WERI-Rb-1 (cell line): ENCODE measurements around the gene ANKRD39.

ENCODE experiments used
- DNase-seq: peaks from one replicate; pipeline ENCODE4 v3.0.0-alpha.2; 2020
- H3K27ac ChIP-seq: fragments of 250-450 bp; sonication (Bioruptor Pico); 2 replicates; pipeline ENCODE4 v1.5.1; 2020; ENCODE audit warnings: mild to moderate bottlenecking, moderate library complexity
- H3K27me3 ChIP-seq: fragments of 250-450 bp; sonication (Bioruptor Pico); 2 replicates; pipeline ENCODE4 v1.5.1; 2021; ENCODE audit warnings: mild to moderate bottlenecking, low read depth, moderate library complexity; ENCODE audit not compliant: insufficient read depth, severe bottlenecking
- H3K36me3 ChIP-seq: fragments of 250-450 bp; sonication (Bioruptor Pico); 2 replicates; pipeline ENCODE4 v1.5.1; 2020; ENCODE audit warnings: mild to moderate bottlenecking, moderate library complexity
- H3K4me3 ChIP-seq: 2 replicates; pipeline ENCODE4 v1.5.1; 2011; ENCODE audit warnings: low read depth, mild to moderate bottlenecking, control low read depth, low read length
- H3K9me3 ChIP-seq: fragments of 250-450 bp; sonication (Bioruptor Pico); 2 replicates; pipeline ENCODE4 v1.5.1; 2021; ENCODE audit warnings: mild to moderate bottlenecking, moderate library complexity; ENCODE audit not compliant: severe bottlenecking
- TF ChIP-seq, protein P1 (sequence below): IDR thresholded peaks from 2 replicates; pipeline ENCODE4 v1.5.1; 2011; ENCODE audit warnings: low read depth, mild to moderate bottlenecking, control low read depth, inconsistent platforms, low read length

ANKRD39 gene

DNA sequence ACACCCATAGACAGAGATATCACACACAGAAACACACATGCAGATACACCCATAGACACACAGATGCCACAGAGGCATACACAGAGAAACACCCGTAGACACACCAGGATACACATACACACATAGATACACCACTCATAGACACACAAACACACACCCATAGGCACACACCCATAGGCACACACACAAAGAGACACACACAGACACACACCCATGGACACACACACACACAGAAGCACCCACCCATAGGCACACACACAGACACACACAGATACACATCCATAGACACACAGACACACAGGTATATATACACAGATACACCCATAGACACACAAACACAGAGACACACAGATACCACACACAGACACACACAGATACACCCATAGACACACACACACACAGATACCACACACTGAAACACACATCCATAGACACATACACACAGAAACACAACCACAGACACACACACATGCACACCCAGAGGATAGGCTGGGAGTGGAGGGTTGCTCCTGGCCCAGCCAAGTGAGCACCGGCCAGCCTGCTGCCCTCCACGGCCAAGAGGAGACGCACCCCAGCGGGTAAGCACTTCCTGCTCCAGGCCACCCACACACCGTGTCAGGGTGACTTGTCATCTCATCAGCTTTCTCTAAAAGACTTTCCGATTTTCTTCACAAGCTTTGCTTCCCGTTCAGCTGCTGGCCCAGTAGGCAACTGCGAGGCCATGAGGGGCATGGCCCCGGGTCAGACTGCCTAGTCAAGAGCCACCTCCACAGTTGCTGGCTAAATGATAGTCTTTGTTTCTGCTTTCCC is 55.8 kb downstream of the ANKRD39 start:
- Histone ChIP-seq H3K9me3 (no peaks in the 10 kb centered on the region), H3K27ac (no peak overlapping the region), H3K36me3 (peaks cover 30% of the 10 kb centered on the region), H3K4me3 (no peak overlapping the region), H3K27me3 (no peaks in the 10 kb centered on the region)
- DNase-seq: no peak
- TF ChIP-seq, protein P1, sequence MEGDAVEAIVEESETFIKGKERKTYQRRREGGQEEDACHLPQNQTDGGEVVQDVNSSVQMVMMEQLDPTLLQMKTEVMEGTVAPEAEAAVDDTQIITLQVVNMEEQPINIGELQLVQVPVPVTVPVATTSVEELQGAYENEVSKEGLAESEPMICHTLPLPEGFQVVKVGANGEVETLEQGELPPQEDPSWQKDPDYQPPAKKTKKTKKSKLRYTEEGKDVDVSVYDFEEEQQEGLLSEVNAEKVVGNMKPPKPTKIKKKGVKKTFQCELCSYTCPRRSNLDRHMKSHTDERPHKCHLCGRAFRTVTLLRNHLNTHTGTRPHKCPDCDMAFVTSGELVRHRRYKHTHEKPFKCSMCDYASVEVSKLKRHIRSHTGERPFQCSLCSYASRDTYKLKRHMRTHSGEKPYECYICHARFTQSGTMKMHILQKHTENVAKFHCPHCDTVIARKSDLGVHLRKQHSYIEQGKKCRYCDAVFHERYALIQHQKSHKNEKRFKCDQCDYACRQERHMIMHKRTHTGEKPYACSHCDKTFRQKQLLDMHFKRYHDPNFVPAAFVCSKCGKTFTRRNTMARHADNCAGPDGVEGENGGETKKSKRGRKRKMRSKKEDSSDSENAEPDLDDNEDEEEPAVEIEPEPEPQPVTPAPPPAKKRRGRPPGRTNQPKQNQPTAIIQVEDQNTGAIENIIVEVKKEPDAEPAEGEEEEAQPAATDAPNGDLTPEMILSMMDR: no peak

DNA sequence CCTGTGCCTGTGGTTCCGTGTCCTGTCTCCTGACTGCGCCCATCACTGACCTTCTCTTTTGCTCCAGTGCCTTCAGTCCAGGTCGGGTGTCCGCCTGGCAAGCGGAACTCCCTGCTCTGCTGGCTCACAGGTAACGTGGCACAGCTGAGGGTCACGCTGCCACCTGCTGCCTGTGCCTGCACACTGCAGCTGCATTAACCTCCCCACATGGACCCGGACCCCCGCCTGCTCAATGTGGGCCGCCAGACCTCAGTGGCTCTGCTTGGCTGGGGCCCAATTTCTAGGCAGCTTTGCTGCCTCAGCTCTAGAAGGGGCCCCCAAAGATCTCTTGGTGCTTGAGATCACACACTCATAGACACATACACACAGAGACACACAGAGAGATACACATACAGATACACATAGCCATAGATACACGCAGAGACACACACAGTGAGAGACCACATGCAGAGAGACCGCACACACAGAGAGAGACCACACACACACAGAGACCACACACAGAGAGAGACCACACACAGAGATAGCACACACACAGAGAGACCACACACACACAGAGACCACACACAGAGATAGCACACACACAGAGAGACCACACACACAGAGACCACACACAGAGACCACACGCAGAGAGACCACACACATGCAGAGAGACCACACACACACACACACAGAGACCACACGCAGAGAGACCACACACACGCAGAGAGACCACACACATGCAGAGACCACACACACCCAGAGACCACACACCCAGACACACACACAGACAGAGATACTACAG is 56.6 kb downstream of the ANKRD39 start:
- TF ChIP-seq, protein P1: peak; percentile 97
- Histone ChIP-seq H3K36me3 (peaks cover 30% of the 10 kb centered on the region), H3K9me3 (no peaks in the 10 kb centered on the region), H3K27me3 (no peaks in the 10 kb centered on the region), H3K27ac (peak overlapping the region; percentile 21), H3K4me3 (no peak overlapping the region)
- peak; percentile 80 for DNase-seq

DNA sequence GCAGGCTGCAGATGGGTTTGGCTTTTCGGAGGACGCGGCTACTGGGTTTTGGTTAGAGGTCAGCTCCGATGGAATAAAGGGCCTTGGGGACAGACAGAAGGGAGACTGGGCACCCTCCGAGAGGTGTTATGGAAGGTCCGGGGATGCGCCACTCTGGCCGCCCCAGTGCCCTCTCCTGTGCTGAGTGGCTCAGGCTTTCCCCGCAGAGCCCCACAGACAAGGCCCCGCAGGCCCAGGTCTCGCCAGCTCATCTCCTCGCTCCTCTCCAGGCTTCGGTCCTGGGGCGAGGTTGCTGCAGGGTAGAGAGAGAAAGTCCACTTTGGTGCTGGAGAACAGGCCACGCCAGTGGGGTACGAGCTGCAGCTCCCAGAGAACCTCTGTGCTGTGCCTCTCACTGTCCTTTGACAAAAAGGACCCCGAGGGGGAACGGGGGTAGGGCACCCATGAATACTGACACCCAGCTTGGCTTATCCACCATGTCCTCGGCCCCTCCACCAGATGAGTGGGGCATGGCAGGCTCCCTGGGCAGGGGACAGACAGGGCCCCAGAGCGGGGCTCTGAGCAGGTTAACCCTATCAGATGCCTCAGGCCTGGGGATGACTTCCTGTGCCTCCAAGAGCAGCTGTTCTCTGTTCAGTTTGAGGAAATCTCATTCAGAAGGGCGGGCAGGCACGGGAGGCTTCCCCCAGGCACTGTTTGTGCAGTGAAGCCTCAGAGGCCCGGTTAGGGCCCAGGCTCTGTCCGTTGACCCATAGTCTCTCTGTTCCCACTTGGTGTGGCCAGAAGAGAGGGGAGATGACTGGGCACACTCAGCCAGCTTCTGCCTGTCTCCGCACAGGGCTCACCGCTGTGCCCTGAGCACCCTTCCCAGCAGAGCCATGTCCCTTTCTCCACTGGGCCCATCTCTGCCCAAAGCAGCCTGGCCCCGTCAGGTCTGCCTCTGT is 57.5 kb downstream of the ANKRD39 start:
- TF ChIP-seq, protein P1: no peak
- Histone ChIP-seq H3K4me3 (no peak overlapping the region), H3K27ac (peak overlapping the region; percentile 21), H3K36me3 (peaks cover 30% of the 10 kb centered on the region), H3K9me3 (no peaks in the 10 kb centered on the region), H3K27me3 (no peaks in the 10 kb centered on the region)
- DNase-seq: no peak

DNA sequence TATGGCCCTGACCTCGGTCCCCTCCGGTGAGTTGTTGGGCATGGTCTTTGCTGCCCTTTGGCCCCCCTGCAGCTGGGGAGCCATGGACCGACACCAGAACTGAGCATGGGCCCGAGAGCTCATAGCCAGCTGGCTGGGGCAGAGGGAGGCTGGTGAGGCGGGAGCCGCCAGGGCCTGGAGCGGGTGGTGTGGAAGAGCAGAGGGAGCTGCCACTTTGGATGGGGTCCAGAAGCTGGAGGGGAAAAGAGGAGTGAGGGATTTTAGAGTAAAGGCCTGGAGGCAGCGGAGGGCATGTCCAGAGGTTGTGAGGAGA is 58.2 kb downstream of the ANKRD39 start:
- H3K27me3 ChIP-seq: no peaks in the 10 kb centered on the region
- DNase-seq: no peak
- H3K36me3 ChIP-seq: peaks cover 30% of the 10 kb centered on the region
- TF ChIP-seq, protein P1: no peak
- no peak overlapping the region for H3K27ac ChIP-seq
- no peaks in the 10 kb centered on the region for H3K9me3 ChIP-seq
- no peak overlapping the region for H3K4me3 ChIP-seq

DNA sequence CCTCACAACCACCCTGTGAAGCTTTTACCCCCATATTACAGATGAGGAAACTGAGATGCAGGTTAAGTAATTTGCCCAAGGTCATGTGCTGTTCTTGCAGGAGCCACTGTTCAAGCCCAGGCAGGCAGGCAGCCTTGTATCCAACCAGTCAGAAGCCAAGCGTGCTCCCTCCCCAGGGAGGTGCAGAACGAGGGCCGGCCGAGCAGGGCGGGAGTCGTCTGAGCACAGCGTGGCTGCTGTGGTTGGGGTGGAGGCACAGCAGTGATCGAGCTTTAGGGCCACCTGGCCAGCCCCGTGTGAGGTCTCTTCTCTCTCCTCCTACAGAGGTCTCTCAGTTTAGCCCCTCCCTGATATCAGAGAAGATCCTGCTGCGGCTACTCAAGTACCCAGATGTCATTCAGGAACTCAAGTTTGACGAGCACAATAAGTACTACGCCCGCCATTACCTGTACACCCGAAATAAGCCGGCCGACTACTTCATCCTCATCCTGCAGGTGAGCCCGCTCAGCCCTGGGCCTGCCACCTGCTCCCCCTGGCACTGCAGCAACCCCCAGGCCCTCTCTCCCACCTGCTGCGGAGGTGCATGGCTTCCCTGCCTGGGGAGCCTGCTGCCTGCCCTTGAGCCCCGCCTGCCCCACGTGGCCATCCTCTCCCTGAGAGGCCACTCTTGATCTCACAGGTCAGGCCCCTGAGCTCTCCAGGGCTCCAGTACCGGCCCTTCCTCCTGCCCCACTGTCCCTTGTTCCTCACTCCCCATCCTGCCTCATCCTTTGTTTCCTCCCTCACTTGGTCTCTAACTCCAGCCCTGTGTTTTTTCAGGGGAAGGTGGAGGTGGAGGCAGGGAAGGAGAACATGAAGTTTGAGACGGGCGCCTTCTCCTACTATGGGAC is 58.8 kb downstream of the ANKRD39 start:
- Histone ChIP-seq H3K4me3 (no peak overlapping the region), H3K9me3 (no peaks in the 10 kb centered on the region), H3K27me3 (no peaks in the 10 kb centered on the region), H3K36me3 (peaks cover 30% of the 10 kb centered on the region), H3K27ac (no peak overlapping the region)
- TF ChIP-seq, protein P1: no peak
- DNase-seq: no peak
